Esophagus muscularis mucosa (tissue), 4 donors: ENCODE results near the gene XRN2. TPM values are rescaled to one million over a fixed set of nuclear protein-coding genes. Genes with fewer than 3 reads are reported as not detected.

Experiments
- DNase-seq: peaks from one replicate; pipeline ENCODE4 v3.0.0-alpha.2; 2017; ENCODE audit errors: extremely low spot score
- H3K27ac ChIP-seq, 4 donors: fragments of 200-600 bp; sonication (generic); replicated peaks in 1 of 4; 1 replicate in 3 of 4; 2 replicates in 1 of 4; pipeline ENCODE4 v1.5.1; 2016 to 2019; ENCODE audit warnings: mild to moderate bottlenecking in 1 of 4
- H3K27me3 ChIP-seq, 4 donors: fragments of 200-600 bp; sonication (generic); one replicate each; pipeline versions ENCODE4 v1.5.1 to v1.6.0; 2016 to 2019
- H3K36me3 ChIP-seq, 4 donors: fragments of 200-600 bp; sonication (generic); one replicate each; pipeline ENCODE4 v1.5.1; 2016 to 2019
- H3K4me1 ChIP-seq, 4 donors: fragments of 200-600 bp; sonication (generic); one replicate each; pipeline ENCODE4 v1.5.1; 2016 to 2019
- H3K4me3 ChIP-seq, 4 donors: fragments of 200-600 bp; sonication (generic); 1 replicate in 2 of 4; 2 replicates in 2 of 4; pipeline ENCODE4 v1.5.1; 2016 to 2019; ENCODE audit warnings: mild to moderate bottlenecking in 4 of 4, moderate library complexity in 1 of 4
- H3K9me3 ChIP-seq, 4 donors: fragments of 200-600 bp; sonication (generic); 1 replicate in 3 of 4; 2 replicates in 1 of 4; pipeline ENCODE4 v1.5.1; 2016 to 2019
- EP300 ChIP-seq: sonication (generic); formaldehyde crosslinking; IDR thresholded peaks from one replicate; pipeline ENCODE4 v1.6.1; 2017; ENCODE audit warnings: antibody characterized with exemption
- POLR2A ChIP-seq: fragments of 450-650 bp; IDR thresholded peaks from one replicate; pipeline ENCODE4 v1.6.1; 2017; ENCODE audit warnings: antibody characterized with exemption, moderate library complexity, mild to moderate bottlenecking, low read depth
- POLR2AphosphoS5 ChIP-seq, 2 donors: sonication (generic); formaldehyde crosslinking; IDR thresholded peaks; one replicate each; pipeline ENCODE4 v1.6.1; 2017; ENCODE audit warnings: antibody characterized with exemption in 2 of 2
- WGBS: methylation state at CpG from one replicate; pipeline ENCODE4 v1.1.5; 2018; 5-methylcytosine and 5-hydroxymethylcytosine counted together
- intact Hi-C: fragments of 100-400 bp; cut with DNase I; formaldehyde crosslinking; loops from one replicate; pipeline ENCODE4 v1.15.1; 2023
- total RNA-seq, 4 donors: library from RNA; depleted of rRNA; stranded (reverse); fragments of >200 nt; gene quantifications; one replicate each; pipeline versions ENCODE4 v1.1.0 to v1.2.1, GENCODE V29; 2016
- TF ChIP-seq, protein P1 (sequence below), 3 experiments: fragments of 200-600 bp in 2 of 3; fragments of 450-650 bp in 1 of 3; sonication (generic) in 2 of 3; IDR thresholded peaks; one replicate each; pipeline ENCODE4 v1.5.1; 2017 to 2019; ENCODE audit warnings: antibody characterized with exemption in 3 of 3, mild to moderate bottlenecking in 2 of 3, moderate library complexity in 1 of 3

Gene XRN2
- total RNA-seq, 4 donors from 2014 or later = 49.0 to 76.9 (median 56.7) TPM

DNA sequence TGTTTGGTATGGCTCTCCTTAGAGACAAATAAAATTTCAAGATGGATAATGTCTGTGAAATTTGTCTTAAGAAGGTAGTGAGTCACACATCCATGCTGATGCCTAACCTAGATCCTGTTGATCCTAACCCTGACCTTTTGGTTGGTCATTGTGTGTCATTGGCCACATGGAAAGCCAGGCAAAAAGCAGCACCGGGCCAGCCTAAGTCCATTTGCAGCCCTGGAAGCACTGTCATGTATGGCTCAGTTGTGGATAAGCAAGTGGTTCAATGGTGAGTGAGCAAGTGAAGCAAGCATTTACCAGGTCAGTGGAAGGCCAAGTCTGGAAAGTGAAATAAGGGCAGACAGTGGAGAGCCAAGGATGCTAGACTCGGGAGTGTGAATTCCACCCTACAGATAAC lies 12.1 kb upstream of the XRN2 start:
- Histone ChIP-seq H3K9me3 (peaks cover 0 to 3% (median under 1%) of the 10 kb centered on the region in 4 donors), H3K27ac (no peak overlapping the region), H3K4me3 (no peak overlapping the region), H3K27me3 (peaks cover 0 to 33% (median 0%) of the 10 kb centered on the region in 4 donors), H3K36me3 (no peaks in the 10 kb centered on the region), H3K4me1 (no peaks in the 10 kb centered on the region)
- TF ChIP-seq, protein P1, sequence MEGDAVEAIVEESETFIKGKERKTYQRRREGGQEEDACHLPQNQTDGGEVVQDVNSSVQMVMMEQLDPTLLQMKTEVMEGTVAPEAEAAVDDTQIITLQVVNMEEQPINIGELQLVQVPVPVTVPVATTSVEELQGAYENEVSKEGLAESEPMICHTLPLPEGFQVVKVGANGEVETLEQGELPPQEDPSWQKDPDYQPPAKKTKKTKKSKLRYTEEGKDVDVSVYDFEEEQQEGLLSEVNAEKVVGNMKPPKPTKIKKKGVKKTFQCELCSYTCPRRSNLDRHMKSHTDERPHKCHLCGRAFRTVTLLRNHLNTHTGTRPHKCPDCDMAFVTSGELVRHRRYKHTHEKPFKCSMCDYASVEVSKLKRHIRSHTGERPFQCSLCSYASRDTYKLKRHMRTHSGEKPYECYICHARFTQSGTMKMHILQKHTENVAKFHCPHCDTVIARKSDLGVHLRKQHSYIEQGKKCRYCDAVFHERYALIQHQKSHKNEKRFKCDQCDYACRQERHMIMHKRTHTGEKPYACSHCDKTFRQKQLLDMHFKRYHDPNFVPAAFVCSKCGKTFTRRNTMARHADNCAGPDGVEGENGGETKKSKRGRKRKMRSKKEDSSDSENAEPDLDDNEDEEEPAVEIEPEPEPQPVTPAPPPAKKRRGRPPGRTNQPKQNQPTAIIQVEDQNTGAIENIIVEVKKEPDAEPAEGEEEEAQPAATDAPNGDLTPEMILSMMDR (IDR thresholded peaks at IDR 0.05) = no peak
- no peak for TF ChIP-seq POLR2AphosphoS5 (IDR thresholded peaks at IDR 0.05)
- no peak for TF ChIP-seq POLR2A
- TF ChIP-seq EP300 = no peak
- intact Hi-C loops = no loop called here
- WGBS = 84% methylated on average over 2 of the region's 2 CpGs
- peak; percentile 57 for DNase-seq

DNA sequence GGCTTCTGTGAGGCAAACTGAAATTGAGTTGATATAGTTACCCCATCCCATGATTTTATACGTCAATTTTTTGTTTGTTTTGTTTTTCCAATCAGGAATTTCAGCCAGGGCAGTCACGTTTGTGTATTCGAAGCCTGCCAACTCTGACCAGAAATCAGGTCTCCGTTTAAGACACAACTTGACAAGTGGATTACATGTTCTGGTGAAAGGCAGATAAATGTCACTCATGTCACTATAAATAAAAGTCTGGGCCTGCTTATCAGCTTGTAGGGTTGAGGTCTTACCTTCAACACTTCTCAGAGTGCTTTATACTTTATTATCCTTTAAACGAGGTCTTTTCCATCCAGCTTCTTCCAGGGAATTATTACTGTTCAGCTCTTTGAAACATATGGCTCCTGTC lies 8.4 kb upstream of the XRN2 start:
- intact Hi-C loops = no loop called here
- TF ChIP-seq POLR2A (no peak), EP300 (no peak), POLR2AphosphoS5 (IDR thresholded peaks at IDR 0.05) (no peak)
- TF ChIP-seq, protein P1 (IDR thresholded peaks at IDR 0.05) = no peak
- no peak for DNase-seq
- WGBS = 61% methylated on average over 5 of the region's 5 CpGs
- no peaks in the 10 kb centered on the region for H3K36me3 ChIP-seq
- H3K4me1 ChIP-seq = no peaks in the 10 kb centered on the region
- peaks cover 0 to 29% (median 0%) of the 10 kb centered on the region in 4 donors for H3K27me3 ChIP-seq
- H3K27ac ChIP-seq = no peak overlapping the region
- H3K4me3 ChIP-seq = no peak overlapping the region
- H3K9me3 ChIP-seq = no peaks in the 10 kb centered on the region

DNA sequence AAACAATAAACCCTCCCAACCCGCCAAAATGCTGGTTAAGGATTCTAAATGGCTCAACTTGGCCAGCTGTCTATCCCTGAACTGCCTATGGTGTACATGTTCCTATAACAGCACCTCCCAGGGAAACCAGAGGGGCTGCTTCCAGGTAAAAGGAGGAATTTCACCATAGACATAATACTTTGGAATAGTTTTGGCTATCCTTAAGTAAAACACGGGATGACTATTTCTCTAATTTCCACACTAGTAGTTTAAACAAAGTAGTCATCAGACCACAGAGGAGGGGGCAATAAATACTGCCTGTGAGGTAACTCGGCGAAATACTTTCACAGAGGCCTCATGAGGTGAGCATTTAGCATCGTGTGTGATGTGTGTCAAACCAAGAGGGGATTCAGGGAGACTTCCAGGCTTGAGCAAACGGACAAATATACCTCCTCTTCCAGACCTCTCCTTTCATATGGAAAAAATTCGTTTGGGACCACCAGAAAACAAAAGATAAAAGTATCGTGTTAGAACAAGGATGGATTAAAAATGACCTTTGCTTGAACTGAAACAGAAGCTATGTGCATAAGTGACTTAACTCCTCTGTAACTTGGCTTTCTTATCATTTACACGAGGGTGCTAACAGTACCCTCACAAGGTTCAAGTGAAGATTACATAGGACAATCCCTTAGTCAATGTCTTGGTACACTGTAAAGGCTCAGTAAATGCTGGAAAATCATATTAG lies 1.0 kb upstream of the XRN2 start:
- peak overlapping the region; percentile 89 to 100 (median 95) for H3K4me3 ChIP-seq
- intact Hi-C loops = loop anchor here (5.0 kb wide), 1 partner anchor 175 kb away; the partner anchor contains the start of gene KIZ
- peaks cover 15 to 25% (median 20%) of the 10 kb centered on the region in 4 donors for H3K4me1 ChIP-seq
- TF ChIP-seq POLR2A (no peak), POLR2AphosphoS5 (IDR thresholded peaks at IDR 0.05) (no peak)
- 61% methylated on average over 9 of the region's 9 CpGs for WGBS
- H3K27me3 ChIP-seq = peaks cover 0 to 15% (median 0%) of the 10 kb centered on the region in 4 donors
- H3K27ac ChIP-seq = peak overlapping the region; percentile 95 to 100 (median 97)
- H3K9me3 ChIP-seq = no peaks in the 10 kb centered on the region
- no peaks in the 10 kb centered on the region for H3K36me3 ChIP-seq
- DNase-seq = no peak

DNA sequence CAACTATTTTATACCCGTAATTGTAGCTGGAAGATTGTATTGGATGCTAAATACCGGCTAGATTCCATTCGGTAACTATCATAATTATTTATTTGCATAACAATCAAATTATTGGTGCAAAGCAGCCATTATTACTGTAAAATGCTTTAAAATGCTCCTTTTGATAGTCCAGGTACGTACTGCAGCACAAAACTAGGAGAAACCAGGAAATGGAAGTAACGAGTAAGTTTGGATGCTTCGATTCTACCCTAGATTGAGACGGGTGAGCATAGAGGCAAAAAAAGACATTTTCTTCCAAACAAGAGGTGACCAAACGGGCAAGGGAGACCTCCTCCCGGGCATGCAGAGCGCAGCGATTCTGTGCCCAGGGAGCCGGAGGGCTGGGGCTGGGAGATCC lies 469 bp upstream of the XRN2 start:
- Histone ChIP-seq H3K27ac (peak overlapping the region; percentile 95 to 100 (median 97)), H3K4me3 (peak overlapping the region; percentile 89 to 100 (median 95)), H3K36me3 (no peaks in the 10 kb centered on the region), H3K27me3 (peaks cover 0 to 9% (median 0%) of the 10 kb centered on the region in 4 donors), H3K4me1 (peaks cover 15 to 25% (median 20%) of the 10 kb centered on the region in 4 donors), H3K9me3 (no peaks in the 10 kb centered on the region)
- intact Hi-C loops = loop anchor here (5.0 kb wide), 1 partner anchor 175 kb away; the partner anchor contains the start of gene KIZ
- TF ChIP-seq POLR2A = no peak
- no peak for TF ChIP-seq EP300
- no peak for TF ChIP-seq POLR2AphosphoS5 (IDR thresholded peaks at IDR 0.05)
- TF ChIP-seq, protein P1 (IDR thresholded peaks at IDR 0.05) = no peak
- DNase-seq = no peak
- 5% methylated on average over 10 of the region's 12 CpGs for WGBS

DNA sequence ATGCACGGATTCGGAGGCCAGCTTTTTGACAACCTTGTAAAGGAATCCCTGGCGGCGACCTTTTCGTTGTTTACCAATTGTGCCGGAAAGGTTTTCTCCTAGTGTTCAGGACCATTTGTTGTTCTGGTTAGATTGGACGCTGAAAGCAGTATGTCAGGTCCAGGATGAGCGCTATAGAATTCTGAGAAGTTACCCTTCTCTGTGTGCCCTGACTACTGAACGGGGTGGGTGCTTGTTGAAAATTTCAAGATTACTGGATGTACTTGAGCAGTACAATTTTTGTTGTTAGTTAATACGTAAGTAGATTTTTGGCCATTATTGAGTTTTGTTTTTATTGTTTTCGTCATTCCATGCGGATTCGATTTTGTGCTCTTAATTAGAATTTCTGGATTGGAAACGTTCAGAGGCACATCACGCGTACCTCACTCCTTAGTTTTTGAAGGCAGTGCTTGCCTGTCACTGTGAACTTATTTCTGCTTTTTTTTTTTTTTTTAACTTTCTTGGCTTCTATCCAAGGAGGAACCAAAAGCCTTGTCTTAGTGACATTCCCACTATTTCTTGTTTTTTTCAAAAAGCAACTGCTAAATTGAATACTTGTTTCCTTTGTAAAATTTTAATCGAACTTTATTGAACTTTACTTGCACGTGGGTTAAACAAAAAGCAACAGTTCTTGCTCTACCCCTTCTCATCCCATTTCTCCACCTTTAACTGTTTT lies 898 bp downstream of the XRN2 start:
- 2% methylated on average over 13 of the region's 18 CpGs for WGBS

More for the DNA sequence above, 898 bp downstream of the XRN2 start:
- Histone ChIP-seq H3K4me1 (peaks cover 15 to 27% (median 23%) of the 10 kb centered on the region in 4 donors), H3K4me3 (peak overlapping the region; percentile 89 to 100 (median 95)), H3K27ac (peak overlapping the region; percentile 95 to 100 (median 97)), H3K27me3 (no peaks in the 10 kb centered on the region), H3K36me3 (peaks cover 0 to 5% (median 2%) of the 10 kb centered on the region in 4 donors), H3K9me3 (no peaks in the 10 kb centered on the region)
- DNase-seq = no peak
- TF ChIP-seq POLR2AphosphoS5 (IDR thresholded peaks at IDR 0.05) = no peak
- intact Hi-C loops = loop anchor here (5.0 kb wide), 1 partner anchor 177 kb away; the partner anchor contains the start of gene KIZ
